Nephron progenitor cell (in vitro differentiated cells): ENCODE results near the gene TMEM131L.
A peak's percentile ranks its signal among the peaks of the same experiment; 100 is the strongest.

Experiments
- DNase-seq: peaks from one replicate; pipeline ENCODE4 v3.0.0; 2021
- H3K27ac Mint-ChIP-seq: 2 replicates; pipeline ENCODE4 v1.8.0; 2021; ENCODE audit warnings: mild to moderate bottlenecking, moderate library complexity, mixed read lengths
- H3K27me3 Mint-ChIP-seq: 2 replicates; pipeline ENCODE4 v1.8.0; 2021; ENCODE audit warnings: mild to moderate bottlenecking, low read depth, mixed read lengths; ENCODE audit not compliant: poor library complexity
- H3K36me3 Mint-ChIP-seq: 2 replicates; pipeline ENCODE4 v1.8.0; 2021; ENCODE audit warnings: low read depth, mixed read lengths
- H3K4me1 Mint-ChIP-seq: 2 replicates; pipeline ENCODE4 v1.8.0; 2021; ENCODE audit warnings: mixed read lengths
- H3K4me3 Mint-ChIP-seq: 2 replicates; pipeline ENCODE4 v1.8.0; 2021; ENCODE audit warnings: mild to moderate bottlenecking, moderate library complexity, mixed read lengths
- H3K9me3 Mint-ChIP-seq: 2 replicates; pipeline ENCODE4 v1.8.0; 2021; ENCODE audit warnings: mild to moderate bottlenecking, moderate library complexity, mixed read lengths
- CTCF ChIP-seq: fragments of 200-600 bp; sonication (generic); IDR thresholded peaks from 2 replicates; pipeline ENCODE4 v1.5.0; 2021; ENCODE audit warnings: antibody characterized with exemption

Gene TMEM131L

DNA sequence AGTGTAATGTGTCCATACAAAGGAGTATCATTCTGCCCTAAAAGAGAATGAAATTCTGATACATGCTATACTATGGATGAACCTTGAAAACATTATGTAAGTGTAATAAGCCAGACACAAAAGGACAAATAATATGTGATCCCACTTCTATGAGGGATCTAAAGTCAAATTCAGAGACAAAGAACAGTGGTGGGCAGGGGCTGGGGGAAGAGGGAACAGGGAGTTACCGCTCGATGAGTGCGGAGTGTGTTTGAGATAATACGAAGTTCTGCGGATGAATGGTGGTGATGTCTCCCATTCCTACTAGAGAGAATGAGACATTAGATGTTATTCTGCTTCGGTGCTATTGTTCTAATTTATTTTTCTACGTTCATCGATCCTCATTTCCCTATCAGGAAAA is 171.9 kb downstream of the TMEM131L start:
- Mint-ChIP-seq H3K36me3 (peaks cover 46% of the 10 kb centered on the region), H3K4me1 (peaks cover 20% of the 10 kb centered on the region), H3K27me3 (peaks cover 5% of the 10 kb centered on the region), H3K4me3 (no peak overlapping the region), H3K9me3 (no peaks in the 10 kb centered on the region), H3K27ac (peak overlapping the region; percentile 66)
- TF ChIP-seq CTCF: no peak
- DNase-seq: no peak

DNA sequence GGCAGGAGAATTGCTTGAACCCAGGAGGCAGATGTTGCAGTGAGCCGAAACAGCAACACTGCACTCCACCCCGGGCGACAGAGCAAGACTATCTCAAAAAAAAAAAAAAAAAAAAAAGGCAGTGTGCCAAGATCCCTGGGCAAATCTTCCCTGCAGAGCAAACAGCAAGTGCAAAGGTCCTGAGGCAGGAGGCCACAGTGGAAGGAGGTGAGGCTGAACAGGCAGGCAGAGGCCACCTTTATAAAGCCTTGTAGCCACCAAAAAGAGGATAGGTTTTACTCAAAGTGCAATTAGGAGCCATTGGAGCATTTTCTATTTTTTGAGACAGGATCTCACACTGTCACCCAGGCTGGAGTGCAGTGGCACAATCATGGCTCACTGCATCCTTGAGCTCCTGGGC is 172.8 kb downstream of the TMEM131L start:
- Mint-ChIP-seq H3K27me3 (peaks cover 5% of the 10 kb centered on the region), H3K36me3 (peaks cover 39% of the 10 kb centered on the region), H3K4me3 (no peak overlapping the region), H3K9me3 (no peaks in the 10 kb centered on the region), H3K27ac (no peak overlapping the region), H3K4me1 (peaks cover 20% of the 10 kb centered on the region)
- no peak for TF ChIP-seq CTCF
- DNase-seq: no peak

GRCh38 chr4:153639833-153640802 is 174.0 kb downstream of the TMEM131L start:
- Mint-ChIP-seq H3K4me1 (peaks cover 20% of the 10 kb centered on the region), H3K9me3 (peaks cover 5% of the 10 kb centered on the region), H3K27ac (no peak overlapping the region), H3K27me3 (peaks cover 5% of the 10 kb centered on the region), H3K36me3 (peaks cover 28% of the 10 kb centered on the region), H3K4me3 (no peak overlapping the region)
- no peak for DNase-seq
- no peak for TF ChIP-seq CTCF

GRCh38 chr4:153641532-153641931 is 175.4 kb downstream of the TMEM131L start:
- DNase-seq: no peak
- peaks cover 14% of the 10 kb centered on the region for H3K36me3 Mint-ChIP-seq
- H3K4me3 Mint-ChIP-seq: no peak overlapping the region
- H3K4me1 Mint-ChIP-seq: peaks cover 16% of the 10 kb centered on the region
- H3K9me3 Mint-ChIP-seq: peaks cover 9% of the 10 kb centered on the region
- no peak overlapping the region for H3K27ac Mint-ChIP-seq
- H3K27me3 Mint-ChIP-seq: peaks cover 5% of the 10 kb centered on the region
- TF ChIP-seq CTCF: no peak

GRCh38 chr4:153643406-153644383 is 177.5 kb downstream of the TMEM131L start:
- H3K27ac Mint-ChIP-seq: no peak overlapping the region
- peaks cover 9% of the 10 kb centered on the region for H3K27me3 Mint-ChIP-seq
- H3K9me3 Mint-ChIP-seq: peaks cover 9% of the 10 kb centered on the region
- H3K4me1 Mint-ChIP-seq: peaks cover 16% of the 10 kb centered on the region
- no peaks in the 10 kb centered on the region for H3K36me3 Mint-ChIP-seq
- peak; percentile 33 for TF ChIP-seq CTCF
- DNase-seq: no peak
- no peak overlapping the region for H3K4me3 Mint-ChIP-seq
